Measurements from ENCODE around the gene PPIL4.

GRCh38 chr6:149476789-149477455 lies 68.9 kb downstream of the PPIL4 start:
- TF ChIP-seq, protein P1, sequence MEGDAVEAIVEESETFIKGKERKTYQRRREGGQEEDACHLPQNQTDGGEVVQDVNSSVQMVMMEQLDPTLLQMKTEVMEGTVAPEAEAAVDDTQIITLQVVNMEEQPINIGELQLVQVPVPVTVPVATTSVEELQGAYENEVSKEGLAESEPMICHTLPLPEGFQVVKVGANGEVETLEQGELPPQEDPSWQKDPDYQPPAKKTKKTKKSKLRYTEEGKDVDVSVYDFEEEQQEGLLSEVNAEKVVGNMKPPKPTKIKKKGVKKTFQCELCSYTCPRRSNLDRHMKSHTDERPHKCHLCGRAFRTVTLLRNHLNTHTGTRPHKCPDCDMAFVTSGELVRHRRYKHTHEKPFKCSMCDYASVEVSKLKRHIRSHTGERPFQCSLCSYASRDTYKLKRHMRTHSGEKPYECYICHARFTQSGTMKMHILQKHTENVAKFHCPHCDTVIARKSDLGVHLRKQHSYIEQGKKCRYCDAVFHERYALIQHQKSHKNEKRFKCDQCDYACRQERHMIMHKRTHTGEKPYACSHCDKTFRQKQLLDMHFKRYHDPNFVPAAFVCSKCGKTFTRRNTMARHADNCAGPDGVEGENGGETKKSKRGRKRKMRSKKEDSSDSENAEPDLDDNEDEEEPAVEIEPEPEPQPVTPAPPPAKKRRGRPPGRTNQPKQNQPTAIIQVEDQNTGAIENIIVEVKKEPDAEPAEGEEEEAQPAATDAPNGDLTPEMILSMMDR (conservative IDR thresholded peaks at IDR 0.05; ENCODE audit: low read depth, low read length): no peak
- TF ChIP-seq EZH2 (IDR thresholded peaks at IDR 0.05; ENCODE audit: borderline replicate concordance, low read depth, low read length, poor library complexity, severe bottlenecking): no peak

Data from A673 (cell line).